AG09309 (cell line): ENCODE data around the gene GLRA3.
"Not testable (repeated sequence)": the region's sequence is repeated elsewhere in the genome, so short reads cannot be mapped to it uniquely, and the experiment has no call there.

Experiments
- DNase-seq: peaks from one replicate; pipeline ENCODE4 v3.0.0-alpha.2; 2010; ENCODE audit warnings: low read depth
- H3K4me3 ChIP-seq: 2 replicates; pipeline ENCODE4 v1.5.1; 2011; ENCODE audit warnings: mild to moderate bottlenecking, low read depth, low read length, moderate library complexity; ENCODE audit not compliant: control insufficient read depth
- TF ChIP-seq, protein P1 (sequence below): IDR thresholded peaks from 2 replicates; pipeline ENCODE4 v1.5.1; 2011; ENCODE audit warnings: mild to moderate bottlenecking, low read depth, low read length, inconsistent platforms; ENCODE audit not compliant: insufficient read depth, control insufficient read depth; ENCODE audit errors: missing control alignments

Gene GLRA3

DNA sequence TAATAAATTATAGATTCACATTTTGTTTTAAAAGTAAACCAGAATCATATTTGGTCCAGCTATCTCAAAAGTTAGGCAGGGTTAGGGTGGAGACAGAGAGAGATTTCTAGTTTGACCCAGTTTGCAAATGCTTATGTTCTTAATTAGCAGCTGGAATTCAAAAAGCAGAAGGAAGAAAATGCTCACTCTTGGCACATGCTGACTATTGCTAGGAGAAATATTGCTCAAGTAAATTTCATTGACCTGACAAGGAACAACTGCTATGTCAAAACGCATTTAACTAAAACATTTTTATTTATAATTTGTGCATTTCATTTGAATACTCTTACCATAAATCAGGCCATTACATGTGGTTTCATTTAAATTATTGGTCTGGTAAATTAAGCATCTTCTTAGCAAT, 131.8 kb downstream of the GLRA3 start:
- H3K4me3 ChIP-seq: no peak overlapping the region
- TF ChIP-seq, protein P1, sequence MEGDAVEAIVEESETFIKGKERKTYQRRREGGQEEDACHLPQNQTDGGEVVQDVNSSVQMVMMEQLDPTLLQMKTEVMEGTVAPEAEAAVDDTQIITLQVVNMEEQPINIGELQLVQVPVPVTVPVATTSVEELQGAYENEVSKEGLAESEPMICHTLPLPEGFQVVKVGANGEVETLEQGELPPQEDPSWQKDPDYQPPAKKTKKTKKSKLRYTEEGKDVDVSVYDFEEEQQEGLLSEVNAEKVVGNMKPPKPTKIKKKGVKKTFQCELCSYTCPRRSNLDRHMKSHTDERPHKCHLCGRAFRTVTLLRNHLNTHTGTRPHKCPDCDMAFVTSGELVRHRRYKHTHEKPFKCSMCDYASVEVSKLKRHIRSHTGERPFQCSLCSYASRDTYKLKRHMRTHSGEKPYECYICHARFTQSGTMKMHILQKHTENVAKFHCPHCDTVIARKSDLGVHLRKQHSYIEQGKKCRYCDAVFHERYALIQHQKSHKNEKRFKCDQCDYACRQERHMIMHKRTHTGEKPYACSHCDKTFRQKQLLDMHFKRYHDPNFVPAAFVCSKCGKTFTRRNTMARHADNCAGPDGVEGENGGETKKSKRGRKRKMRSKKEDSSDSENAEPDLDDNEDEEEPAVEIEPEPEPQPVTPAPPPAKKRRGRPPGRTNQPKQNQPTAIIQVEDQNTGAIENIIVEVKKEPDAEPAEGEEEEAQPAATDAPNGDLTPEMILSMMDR: no peak
- peak; percentile 61 for DNase-seq

DNA sequence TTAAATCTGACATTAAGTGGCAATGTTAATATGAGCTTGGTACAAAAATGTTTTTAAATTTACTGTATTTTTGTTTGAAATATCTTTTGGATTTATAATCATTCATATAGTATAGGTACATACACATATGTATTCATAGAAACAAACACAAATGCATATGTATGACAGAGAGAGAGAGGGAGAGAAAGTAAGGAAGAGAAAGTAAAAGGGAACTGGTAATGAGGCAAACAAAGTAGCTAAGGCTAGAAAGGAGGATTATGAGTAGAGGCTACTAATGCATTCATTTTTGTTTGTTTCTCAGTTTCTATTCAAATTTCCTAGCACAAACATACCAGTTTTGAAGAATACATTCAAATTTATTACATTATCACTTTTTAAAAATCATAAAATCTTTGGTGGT, 132.4 kb downstream of the GLRA3 start:
- TF ChIP-seq, protein P1: no peak
- no peak overlapping the region for H3K4me3 ChIP-seq
- no peak for DNase-seq

DNA sequence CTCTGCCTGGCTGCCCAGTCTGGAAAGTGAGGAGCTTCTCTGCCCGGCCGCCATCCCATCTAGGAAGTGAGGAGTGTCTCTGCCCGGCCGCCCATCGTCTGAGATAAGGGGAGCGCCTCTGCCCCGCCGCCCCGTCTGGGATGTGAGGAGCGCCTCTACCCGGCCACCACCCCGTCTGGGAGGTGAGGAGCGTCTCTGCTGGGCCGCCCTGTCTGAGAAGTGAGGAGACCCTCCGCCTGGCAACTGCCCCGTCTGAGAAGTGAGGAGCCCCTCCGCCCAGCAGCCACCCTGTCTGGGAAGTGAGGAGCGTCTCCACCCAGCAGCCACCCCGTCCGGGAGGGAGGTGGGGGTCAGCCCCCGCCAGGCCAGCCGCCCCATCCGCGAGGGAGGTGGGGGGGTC, 137.2 kb downstream of the GLRA3 start:
- DNase-seq, H3K4me3 ChIP-seq: not testable (repeated sequence)

DNA sequence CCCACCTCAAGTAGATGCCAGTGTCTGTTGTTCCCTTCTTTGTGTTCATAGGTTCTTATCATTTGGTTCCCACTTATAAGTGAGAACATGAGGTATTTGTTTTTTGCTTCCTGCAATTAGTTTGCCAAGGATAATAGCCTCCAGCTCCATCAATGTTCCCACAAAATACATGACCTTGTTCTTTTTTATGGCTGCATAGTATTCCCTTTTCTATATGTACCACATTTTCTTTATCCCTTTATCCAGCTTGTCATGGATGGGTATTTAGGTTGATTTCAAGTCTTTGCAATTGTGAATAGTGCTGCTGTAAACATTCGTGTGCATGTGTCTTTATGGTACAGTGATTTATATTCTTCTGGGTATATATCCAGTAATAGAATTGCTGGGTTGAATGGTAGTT, 138.4 kb downstream of the GLRA3 start:
- no peak for DNase-seq
- TF ChIP-seq, protein P1: no peak
- no peak overlapping the region for H3K4me3 ChIP-seq

DNA sequence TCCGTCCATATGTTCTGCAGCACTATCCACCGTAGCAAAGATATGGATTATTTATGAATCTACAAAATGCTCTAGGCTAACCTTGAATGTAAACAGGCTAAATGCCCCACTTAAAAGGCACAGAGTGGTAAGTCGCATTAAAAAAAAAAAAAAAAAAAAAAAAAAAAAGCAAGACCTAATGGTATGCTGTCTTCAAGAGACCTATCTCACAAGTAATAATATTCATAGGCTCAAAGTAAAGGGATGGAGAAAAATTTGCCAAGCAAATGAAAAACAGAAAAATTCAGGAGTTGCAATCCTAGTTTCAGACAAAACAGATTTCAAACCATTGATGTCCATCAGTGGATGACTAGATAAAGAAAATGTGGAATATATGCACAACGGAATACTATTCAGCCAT, 139.4 kb downstream of the GLRA3 start:
- no peak for DNase-seq
- TF ChIP-seq, protein P1: no peak
- H3K4me3 ChIP-seq: no peak overlapping the region

DNA sequence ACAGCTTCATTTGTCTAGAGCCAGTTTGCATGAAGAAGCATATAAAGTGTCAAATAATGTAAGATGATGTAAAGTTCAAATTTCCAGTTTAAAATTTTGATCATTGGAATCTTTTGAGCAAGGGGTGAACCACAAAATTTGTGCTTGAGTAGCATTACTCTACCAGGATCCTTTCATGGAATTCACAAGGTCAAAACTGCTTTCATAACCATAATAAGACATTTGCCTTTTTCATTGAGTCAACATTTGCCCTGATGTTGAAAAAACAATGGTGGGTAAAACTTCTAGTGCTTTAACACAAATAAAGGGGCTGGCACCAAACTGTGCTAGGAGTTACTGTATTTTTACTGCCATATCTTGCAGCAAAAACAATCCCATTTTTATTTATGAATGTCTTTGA, 142.2 kb downstream of the GLRA3 start:
- no peak overlapping the region for H3K4me3 ChIP-seq
- no peak for DNase-seq
- TF ChIP-seq, protein P1: no peak

DNA sequence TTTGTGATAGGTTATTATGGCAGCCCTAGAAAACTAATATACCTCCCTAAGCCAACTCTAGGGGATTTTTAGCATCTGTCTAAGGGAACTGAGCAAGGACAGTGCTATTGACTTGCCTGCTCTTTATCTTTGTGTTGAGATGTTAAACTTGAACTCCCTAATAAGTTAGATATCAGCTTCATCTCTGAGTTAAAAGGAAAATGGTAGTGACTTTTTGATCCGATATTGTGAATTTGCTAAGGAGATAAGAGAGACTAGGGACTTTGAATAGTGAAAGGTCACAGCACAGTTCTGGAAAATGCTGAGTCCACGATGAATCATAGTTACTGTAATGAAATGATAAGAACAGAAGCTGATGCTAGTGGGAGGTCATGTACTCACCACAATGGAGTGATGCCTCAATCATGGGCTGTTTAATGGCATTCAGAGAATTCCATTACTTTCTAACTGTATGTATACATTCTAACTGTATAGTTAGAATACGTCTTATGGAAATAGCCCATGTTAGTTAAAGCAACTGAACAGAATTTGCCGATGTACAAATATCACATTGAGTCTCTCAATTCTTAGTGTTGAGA, 147.2 kb downstream of the GLRA3 start:
- peak; percentile 7 for DNase-seq
- H3K4me3 ChIP-seq: no peak overlapping the region
- TF ChIP-seq, protein P1: no peak
